GM12878 (cell line): ENCODE results near the gene ZMIZ1.

ENCODE experiments used
- CHD1 ChIP-seq: IDR thresholded peaks from 2 replicates; pipeline ENCODE4 v1.6.1; 2012; ENCODE audit warnings: low read depth, low read length, improper control_type of control experiment
- EZH2 ChIP-seq: IDR thresholded peaks from 2 replicates; pipeline ENCODE4 v1.6.1; 2012; ENCODE audit warnings: low read depth, mild to moderate bottlenecking, control low read depth, inconsistent platforms, low read length, borderline replicate concordance; ENCODE audit not compliant: control insufficient read depth
- GABPA ChIP-seq: IDR thresholded peaks from 2 replicates; pipeline ENCODE4 v1.6.1; 2014; ENCODE audit warnings: antibody characterized with exemption, low read depth, mild to moderate bottlenecking, inconsistent platforms
- IKZF1 ChIP-seq: fragments of 450-650 bp; conservative IDR thresholded peaks from 2 replicates; pipeline ENCODE4 v1.6.1; 2017; ENCODE audit warnings: antibody characterized with exemption, mild to moderate bottlenecking
- MYB ChIP-seq: fragments of 150-350 bp; IDR thresholded peaks from 2 replicates; pipeline ENCODE4 v1.6.1; 2014; ENCODE audit warnings: mild to moderate bottlenecking, low read depth, low read length, borderline replicate concordance
- NR2C1 ChIP-seq: fragments of 450-650 bp; IDR thresholded peaks from 2 replicates; pipeline ENCODE4 v1.6.1; 2017; ENCODE audit warnings: antibody characterized with exemption, mild to moderate bottlenecking, moderate library complexity
- POLR2AphosphoS5 ChIP-seq: IDR thresholded peaks from 2 replicates; pipeline ENCODE4 v1.6.1; 2011; ENCODE audit warnings: mild to moderate bottlenecking, low read length, inconsistent platforms
- RUNX3 ChIP-seq: IDR thresholded peaks from 2 replicates; pipeline ENCODE4 v1.6.1; 2012; ENCODE audit warnings: low read length, inconsistent platforms
- SMARCA5 ChIP-seq: fragments of 450-650 bp; IDR thresholded peaks from 2 replicates; pipeline ENCODE4 v1.6.1; 2017; ENCODE audit warnings: mild to moderate bottlenecking
- TF ChIP-seq, protein P1 (sequence below), 3 experiments: IDR thresholded peaks in 2 of 3; conservative IDR thresholded peaks in 1 of 3; 2 replicates each; pipeline ENCODE4 v1.5.1; 2011; ENCODE audit warnings: low read depth in 3 of 3, low read length in 3 of 3, mild to moderate bottlenecking in 3 of 3, control low read depth in 2 of 3, moderate library complexity in 2 of 3, inconsistent platforms in 1 of 3, mixed read lengths in 1 of 3; ENCODE audit not compliant: control insufficient read depth in 2 of 3, insufficient read depth in 1 of 3; ENCODE audit errors: extremely low read depth in 1 of 3
- TF ChIP-seq, protein P2 (sequence below): fragments of 450-650 bp; IDR thresholded peaks from 2 replicates; pipeline ENCODE4 v1.6.1; 2017; ENCODE audit warnings: antibody characterized with exemption, mild to moderate bottlenecking, moderate library complexity

DNA sequence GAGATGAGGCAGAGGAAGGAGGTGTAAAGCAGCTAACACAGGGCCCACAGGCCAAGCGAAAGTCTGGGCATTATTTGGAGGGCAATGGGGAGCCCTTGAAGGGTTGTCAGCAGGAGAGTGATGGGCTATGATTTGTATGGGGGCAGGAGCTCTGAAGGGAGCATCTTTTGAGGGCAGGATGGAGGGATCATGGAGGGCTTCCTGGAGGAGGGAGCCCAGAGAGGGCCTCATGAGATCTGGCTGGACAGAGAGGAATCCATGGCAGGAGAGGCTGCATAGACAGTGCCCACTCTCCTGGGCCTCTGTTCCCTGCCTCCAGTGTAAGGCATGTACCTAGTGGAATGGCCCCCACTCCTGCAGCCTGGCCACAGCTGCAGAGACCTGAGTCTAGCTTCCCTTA lies 141.9 kb downstream of the ZMIZ1 start:
- TF ChIP-seq, protein P1, sequence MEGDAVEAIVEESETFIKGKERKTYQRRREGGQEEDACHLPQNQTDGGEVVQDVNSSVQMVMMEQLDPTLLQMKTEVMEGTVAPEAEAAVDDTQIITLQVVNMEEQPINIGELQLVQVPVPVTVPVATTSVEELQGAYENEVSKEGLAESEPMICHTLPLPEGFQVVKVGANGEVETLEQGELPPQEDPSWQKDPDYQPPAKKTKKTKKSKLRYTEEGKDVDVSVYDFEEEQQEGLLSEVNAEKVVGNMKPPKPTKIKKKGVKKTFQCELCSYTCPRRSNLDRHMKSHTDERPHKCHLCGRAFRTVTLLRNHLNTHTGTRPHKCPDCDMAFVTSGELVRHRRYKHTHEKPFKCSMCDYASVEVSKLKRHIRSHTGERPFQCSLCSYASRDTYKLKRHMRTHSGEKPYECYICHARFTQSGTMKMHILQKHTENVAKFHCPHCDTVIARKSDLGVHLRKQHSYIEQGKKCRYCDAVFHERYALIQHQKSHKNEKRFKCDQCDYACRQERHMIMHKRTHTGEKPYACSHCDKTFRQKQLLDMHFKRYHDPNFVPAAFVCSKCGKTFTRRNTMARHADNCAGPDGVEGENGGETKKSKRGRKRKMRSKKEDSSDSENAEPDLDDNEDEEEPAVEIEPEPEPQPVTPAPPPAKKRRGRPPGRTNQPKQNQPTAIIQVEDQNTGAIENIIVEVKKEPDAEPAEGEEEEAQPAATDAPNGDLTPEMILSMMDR (IDR thresholded peaks at IDR 0.05 in 2 of 3, conservative IDR thresholded peaks at IDR 0.05 in 1 of 3; ENCODE audit: control insufficient read depth in 2 of 3, extremely low read depth in 1 of 3, insufficient read depth in 1 of 3, low read depth in 3 of 3, low read length in 3 of 3): no peak
- TF ChIP-seq NR2C1 (no peak), SMARCA5 (no peak), MYB (no peak), IKZF1 (no peak), EZH2 (no peak), RUNX3 (no peak), CHD1 (no peak), GABPA (no peak), POLR2AphosphoS5 (no peak)
- TF ChIP-seq, protein P2, sequence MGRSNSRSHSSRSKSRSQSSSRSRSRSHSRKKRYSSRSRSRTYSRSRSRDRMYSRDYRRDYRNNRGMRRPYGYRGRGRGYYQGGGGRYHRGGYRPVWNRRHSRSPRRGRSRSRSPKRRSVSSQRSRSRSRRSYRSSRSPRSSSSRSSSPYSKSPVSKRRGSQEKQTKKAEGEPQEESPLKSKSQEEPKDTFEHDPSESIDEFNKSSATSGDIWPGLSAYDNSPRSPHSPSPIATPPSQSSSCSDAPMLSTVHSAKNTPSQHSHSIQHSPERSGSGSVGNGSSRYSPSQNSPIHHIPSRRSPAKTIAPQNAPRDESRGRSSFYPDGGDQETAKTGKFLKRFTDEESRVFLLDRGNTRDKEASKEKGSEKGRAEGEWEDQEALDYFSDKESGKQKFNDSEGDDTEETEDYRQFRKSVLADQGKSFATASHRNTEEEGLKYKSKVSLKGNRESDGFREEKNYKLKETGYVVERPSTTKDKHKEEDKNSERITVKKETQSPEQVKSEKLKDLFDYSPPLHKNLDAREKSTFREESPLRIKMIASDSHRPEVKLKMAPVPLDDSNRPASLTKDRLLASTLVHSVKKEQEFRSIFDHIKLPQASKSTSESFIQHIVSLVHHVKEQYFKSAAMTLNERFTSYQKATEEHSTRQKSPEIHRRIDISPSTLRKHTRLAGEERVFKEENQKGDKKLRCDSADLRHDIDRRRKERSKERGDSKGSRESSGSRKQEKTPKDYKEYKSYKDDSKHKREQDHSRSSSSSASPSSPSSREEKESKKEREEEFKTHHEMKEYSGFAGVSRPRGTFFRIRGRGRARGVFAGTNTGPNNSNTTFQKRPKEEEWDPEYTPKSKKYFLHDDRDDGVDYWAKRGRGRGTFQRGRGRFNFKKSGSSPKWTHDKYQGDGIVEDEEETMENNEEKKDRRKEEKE: no peak
